Type B pancreatic cell (in vitro differentiated cells): ENCODE measurements around the gene LGI2. TPM values are rescaled to one million over a fixed set of nuclear protein-coding genes. Genes with fewer than 3 reads are reported as not detected.
"Not testable (repeated sequence)": the region's sequence is repeated elsewhere in the genome, so short reads cannot be mapped to it uniquely, and the experiment has no call there.

Experiments
- DNase-seq: peaks from one replicate; pipeline ENCODE4 v3.0.0; 2021; ENCODE audit warnings: mixed read lengths; ENCODE audit not compliant: unreplicated experiment; ENCODE audit errors: extremely low spot score
- H3K27ac Mint-ChIP-seq: 2 replicates; pipeline ENCODE4 v1.8.0; 2021; ENCODE audit warnings: mild to moderate bottlenecking, mixed read lengths
- H3K27me3 Mint-ChIP-seq: 2 replicates; pipeline ENCODE4 v1.8.0; 2021; ENCODE audit warnings: mixed read lengths
- H3K36me3 Mint-ChIP-seq: 2 replicates; pipeline ENCODE4 v1.8.0; 2021; ENCODE audit warnings: mixed read lengths
- H3K4me1 Mint-ChIP-seq: one replicate; pipeline ENCODE4 v1.8.0; 2021; ENCODE audit warnings: mixed read lengths; ENCODE audit not compliant: unreplicated experiment
- H3K4me3 Mint-ChIP-seq: 2 replicates; pipeline ENCODE4 v1.8.0; 2021; ENCODE audit warnings: mild to moderate bottlenecking, mixed read lengths
- H3K9me3 Mint-ChIP-seq: 2 replicates; pipeline ENCODE4 v1.8.0; 2021; ENCODE audit warnings: mixed read lengths
- CTCF ChIP-seq: fragments of 200-600 bp; sonication (generic); conservative IDR thresholded peaks from 2 replicates; pipeline ENCODE4 v1.5.0; 2021; ENCODE audit warnings: antibody characterized with exemption, mild to moderate bottlenecking
- total RNA-seq: library from RNA; stranded (reverse); gene quantifications from 2 replicates; pipeline ENCODE4 v1.2.1, GENCODE V29; 2021; ENCODE audit warnings: low replicate concordance

Gene LGI2
- total RNA-seq, 1 donor from 2014 or later, result 5.4 TPM

GRCh38 chr4:25070545-25070944, 39.8 kb upstream of the LGI2 start:
- H3K9me3 Mint-ChIP-seq, result no peaks in the 10 kb centered on the region
- TF ChIP-seq CTCF, result no peak
- H3K4me1 Mint-ChIP-seq, result peaks cover 9% of the 10 kb centered on the region
- no peak for DNase-seq
- no peak overlapping the region for H3K4me3 Mint-ChIP-seq
- peaks cover 6% of the 10 kb centered on the region for H3K27me3 Mint-ChIP-seq
- no peaks in the 10 kb centered on the region for H3K36me3 Mint-ChIP-seq
- no peak overlapping the region for H3K27ac Mint-ChIP-seq

- Mint-ChIP-seq H3K36me3 (no peaks in the 10 kb centered on the region), H3K4me1 (peaks cover 9% of the 10 kb centered on the region), H3K9me3 (no peaks in the 10 kb centered on the region), H3K4me3 (no peak overlapping the region), H3K27me3 (peaks cover 3% of the 10 kb centered on the region), H3K27ac (no peak overlapping the region)
- no peak for DNase-seq
- no peak for TF ChIP-seq CTCF
Observed at GRCh38 chr4:25069014-25069413, 38.3 kb upstream of the LGI2 start.

DNA sequence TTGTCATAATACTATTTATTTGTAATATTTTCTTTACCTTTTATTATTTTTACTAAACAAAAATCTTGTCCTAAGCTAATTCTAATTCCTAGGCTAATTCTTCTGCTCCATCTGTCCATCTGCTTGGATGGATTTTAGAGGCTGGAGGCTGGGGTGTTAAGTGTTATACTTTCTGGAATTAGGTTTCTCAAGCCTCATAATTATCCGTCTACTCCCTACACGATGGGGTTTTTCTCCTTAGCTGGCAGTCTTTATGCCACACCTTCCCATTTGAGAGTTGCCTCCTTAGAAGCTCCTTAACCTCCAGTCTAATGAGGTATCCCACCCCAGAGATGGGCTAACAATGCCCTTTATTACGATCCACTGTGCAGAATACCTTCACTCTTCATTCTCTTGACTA, 37.6 kb upstream of the LGI2 start:
- no peak for DNase-seq
- no peak for TF ChIP-seq CTCF
- peaks cover 3% of the 10 kb centered on the region for H3K27me3 Mint-ChIP-seq
- H3K27ac Mint-ChIP-seq, result no peak overlapping the region
- peaks cover 9% of the 10 kb centered on the region for H3K4me1 Mint-ChIP-seq
- H3K36me3 Mint-ChIP-seq, result no peaks in the 10 kb centered on the region
- no peaks in the 10 kb centered on the region for H3K9me3 Mint-ChIP-seq
- H3K4me3 Mint-ChIP-seq, result no peak overlapping the region

DNA sequence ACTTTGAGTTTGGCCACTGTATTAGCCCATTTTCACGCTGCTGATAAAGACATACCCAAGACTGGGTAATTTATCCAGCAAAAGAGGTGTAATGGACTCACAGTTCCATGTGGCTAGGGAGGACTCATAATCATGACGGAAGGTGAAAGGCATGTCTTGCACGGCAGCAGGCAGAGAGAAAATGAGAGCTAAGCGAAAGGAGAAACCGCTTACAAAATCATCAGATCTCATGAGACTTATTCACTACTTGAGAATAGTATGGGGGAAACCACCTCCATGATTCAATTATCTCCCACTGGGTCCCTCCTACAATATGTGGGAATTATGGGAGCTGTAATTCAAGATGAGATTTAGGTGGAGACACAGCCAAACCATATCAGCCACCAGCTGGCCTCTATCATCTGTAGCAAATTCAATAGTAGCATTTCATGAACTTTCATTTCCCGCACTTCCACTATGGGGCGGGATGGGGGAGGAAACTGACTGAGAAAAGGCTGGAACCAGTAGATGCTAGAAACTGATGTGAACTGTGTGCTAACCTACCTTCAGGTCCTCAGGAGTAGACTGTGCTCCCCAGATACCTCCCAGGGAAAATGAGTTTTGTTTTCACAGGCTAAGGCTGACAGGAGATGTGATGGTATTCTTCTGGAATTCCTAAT, 35.3 kb upstream of the LGI2 start:
- H3K4me1 Mint-ChIP-seq, result peaks cover 9% of the 10 kb centered on the region

GRCh38 chr4:25065431-25065858, 34.7 kb upstream of the LGI2 start:
- Mint-ChIP-seq H3K27ac (no peak overlapping the region), H3K9me3 (no peaks in the 10 kb centered on the region), H3K4me3 (no peak overlapping the region), H3K27me3 (peaks cover 3% of the 10 kb centered on the region), H3K36me3 (no peaks in the 10 kb centered on the region), H3K4me1 (peaks cover 9% of the 10 kb centered on the region)
- DNase-seq, result no peak
- TF ChIP-seq CTCF, result no peak

More for the DNA sequence above, 35.3 kb upstream of the LGI2 start:
- Mint-ChIP-seq H3K36me3 (no peaks in the 10 kb centered on the region), H3K27me3 (peaks cover 3% of the 10 kb centered on the region), H3K27ac (no peak overlapping the region), H3K4me3 (no peak overlapping the region), H3K9me3 (no peaks in the 10 kb centered on the region)
- no peak for DNase-seq
- TF ChIP-seq CTCF, result no peak

- peaks cover 13% of the 10 kb centered on the region for H3K4me1 Mint-ChIP-seq
- H3K4me3 Mint-ChIP-seq, DNase-seq, H3K27me3 Mint-ChIP-seq, H3K36me3 Mint-ChIP-seq, H3K9me3 Mint-ChIP-seq, H3K27ac Mint-ChIP-seq: not testable (repeated sequence)
Observed at GRCh38 chr4:25064447-25064846, 33.7 kb upstream of the LGI2 start.
